Midbrain (tissue), 1 donor: ENCODE results near the gene SMG1.
"Not testable (repeated sequence)": the region's sequence is repeated elsewhere in the genome, so short reads cannot be mapped to it uniquely, and the experiment has no call there.

ENCODE experiments used
- DNase-seq: peaks from one replicate; lab custom pipeline; 2025; lab: John Stamatoyannopoulos, UW

The SMG1 gene

GRCh38 chr16:18925986-18926865 is at the start of gene SMG1:
Gene SMG1 (minus strand): TSS chr16:18926408. CDS start chr16:18926041, 367 bp downstream.
- DNase-seq, result peak; percentile 90

GRCh38 chr16:18975109-18975508 is 48.9 kb upstream of the SMG1 start:
- DNase-seq, result no peak

- DNase-seq, result no peak
These were observed 43.6 kb upstream of the SMG1 start for GRCh38 chr16:18969855-18970240.

DNA sequence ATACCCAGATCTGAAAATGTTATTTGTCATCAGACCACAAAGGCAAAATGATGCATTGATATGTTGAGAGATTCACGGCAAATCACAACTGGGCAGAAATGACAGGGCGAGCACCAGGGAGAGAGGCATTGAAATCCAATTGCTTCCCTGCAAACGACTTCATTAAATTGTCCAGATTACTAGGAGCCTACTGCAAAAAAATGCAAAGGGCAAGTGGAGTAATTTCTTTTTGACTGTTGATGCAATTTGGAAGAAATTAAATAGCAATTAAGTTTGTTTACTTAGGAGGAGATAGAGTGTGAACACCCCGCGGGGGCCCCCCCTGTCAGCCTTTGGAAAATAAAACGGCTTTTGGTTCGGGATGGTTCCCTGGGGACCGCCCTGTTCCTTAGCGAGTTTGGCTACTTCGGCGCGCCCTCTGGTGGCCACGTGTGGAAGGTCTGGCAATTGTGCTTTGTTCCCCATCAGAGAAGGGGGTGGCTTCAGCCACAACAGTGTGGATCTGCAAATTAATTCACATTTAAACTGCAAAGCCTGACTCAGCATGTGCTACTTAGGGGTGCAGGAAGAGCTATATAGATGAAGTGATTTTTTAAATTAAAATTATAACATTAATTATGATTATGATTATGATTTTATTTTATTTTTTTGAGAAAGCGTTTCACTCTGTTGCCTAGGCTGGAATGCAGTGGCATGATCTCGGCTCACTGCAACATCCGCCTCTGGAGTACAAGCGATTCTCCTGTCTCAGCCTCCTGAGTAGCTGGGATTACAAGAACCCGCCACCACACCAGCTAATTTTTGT is 43.0 kb upstream of the SMG1 start:
- DNase-seq, result peak; percentile 90

GRCh38 chr16:18966791-18967190 is 40.6 kb upstream of the SMG1 start:
- no peak for DNase-seq

DNA sequence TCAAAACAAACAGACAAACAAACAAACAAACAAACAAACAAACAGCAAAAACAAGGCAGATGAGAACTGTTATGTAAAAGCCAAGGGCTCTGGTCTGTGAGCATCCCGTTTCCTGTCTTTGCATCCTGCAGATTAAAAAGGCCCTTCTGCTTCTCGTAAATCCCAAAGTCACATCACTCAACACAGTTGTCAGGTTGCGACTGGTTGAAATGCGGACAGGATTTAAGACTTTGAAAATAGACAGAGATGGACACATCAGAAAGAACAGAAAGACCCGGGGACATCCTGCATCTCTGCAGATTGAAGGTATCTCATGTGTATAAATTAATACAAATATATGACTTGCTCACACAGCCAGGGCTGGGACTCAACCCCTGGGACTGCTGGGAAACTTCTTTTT is 39.3 kb upstream of the SMG1 start:
- DNase-seq, result no peak

DNA sequence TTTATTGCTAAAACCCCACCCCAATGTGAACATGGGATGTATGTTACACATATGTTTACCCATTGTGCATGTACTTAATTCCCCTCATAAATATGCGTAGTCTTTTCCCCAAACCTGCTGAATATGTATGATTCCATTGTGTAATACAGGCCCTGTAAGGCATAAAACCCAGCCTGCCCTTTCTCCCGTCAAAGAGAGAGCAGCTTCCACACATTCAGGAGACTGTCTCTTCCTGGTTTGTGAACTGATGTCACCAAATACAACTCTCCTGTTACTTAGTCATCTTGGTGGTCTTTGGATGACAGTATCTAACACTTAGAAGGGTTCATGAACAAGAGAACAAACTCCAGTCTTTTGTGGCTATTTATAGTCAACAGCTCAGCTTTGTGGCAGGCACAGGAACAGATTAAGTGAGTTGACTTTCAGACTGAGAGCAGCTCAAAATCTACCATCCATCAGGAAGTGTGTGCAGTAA is 32.9 kb upstream of the SMG1 start:
- DNase-seq, result no peak

DNA sequence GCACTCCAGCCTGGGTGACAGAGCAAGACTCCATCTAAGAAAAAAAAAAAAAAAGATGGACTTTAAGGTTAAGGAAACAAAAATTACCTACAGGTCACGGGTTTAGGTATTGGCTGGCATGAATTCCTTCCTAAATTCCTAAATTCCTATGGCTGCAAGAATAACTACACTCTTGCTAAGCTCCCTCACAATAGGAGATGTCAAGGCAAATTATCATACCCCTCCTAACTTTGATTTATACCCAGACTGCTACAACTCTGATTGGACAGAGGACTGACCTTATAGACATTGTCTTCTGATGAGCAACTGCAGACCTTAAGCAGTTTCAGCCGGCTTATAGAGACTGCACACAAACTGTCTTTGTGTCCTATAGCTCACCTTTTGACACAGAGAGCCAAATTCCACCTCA is 32.4 kb upstream of the SMG1 start:
- DNase-seq, result no peak

DNA sequence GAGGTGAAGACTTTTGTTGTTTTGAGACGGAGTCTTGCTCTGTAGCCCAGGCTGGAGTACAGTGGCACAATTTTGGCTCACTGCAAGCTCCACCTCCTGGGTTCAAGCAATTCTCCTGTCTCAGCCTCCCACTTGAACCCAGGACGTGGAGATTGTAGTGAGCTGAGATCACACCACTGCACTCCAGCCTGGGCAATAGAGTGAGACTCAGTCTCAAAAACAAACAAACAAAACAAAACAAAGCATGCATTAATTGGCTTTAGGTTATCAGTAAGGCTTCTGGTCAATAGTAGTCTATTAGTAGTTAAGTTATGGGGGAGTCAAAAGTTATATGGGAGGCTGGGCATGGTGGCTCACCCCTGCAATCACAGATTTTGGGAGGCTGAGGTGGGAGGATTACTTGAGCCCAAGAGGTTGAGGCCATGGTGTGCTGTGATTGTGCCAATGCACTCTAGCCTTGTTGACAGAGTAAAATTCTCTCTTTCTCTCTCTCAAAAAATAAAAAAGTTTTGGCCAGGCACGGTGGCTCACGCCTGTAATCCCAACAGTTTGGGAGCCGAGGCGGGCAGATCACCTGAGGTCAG is 30.5 kb upstream of the SMG1 start:
- not testable (repeated sequence) for DNase-seq

DNA sequence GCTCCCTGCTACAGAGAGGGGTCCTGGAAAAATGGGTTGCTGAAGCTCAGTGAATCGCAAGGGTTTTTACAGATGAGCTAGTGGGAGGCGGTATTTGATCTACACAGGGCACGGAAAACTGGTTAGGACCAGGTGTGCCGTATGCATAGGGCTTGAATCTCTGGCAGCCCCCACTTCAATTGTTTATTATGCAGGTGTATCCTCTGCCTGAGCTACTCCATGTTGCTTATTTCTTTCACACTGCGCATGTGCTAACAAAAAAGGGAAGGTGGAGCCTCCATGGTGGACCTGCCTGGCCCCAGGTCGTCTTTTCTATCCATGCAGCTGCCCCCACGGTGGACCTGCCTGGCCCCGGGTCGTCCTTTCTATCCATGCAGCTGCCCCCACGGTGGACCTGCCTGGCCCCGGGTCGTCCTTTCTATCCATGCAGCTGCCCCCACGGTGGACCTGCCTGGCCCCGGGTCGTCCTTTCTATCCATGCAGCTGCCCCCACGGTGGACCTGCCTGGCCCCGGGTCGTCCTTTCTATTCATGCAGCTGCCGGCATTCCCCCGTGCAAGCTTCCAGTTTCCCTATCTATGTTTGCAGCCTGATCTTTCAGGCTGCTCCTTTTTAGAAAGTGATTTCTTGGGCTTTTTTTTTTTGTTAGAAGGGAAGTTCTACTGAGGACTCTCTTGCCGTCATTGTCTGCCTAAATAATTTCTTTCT is 29.8 kb upstream of the SMG1 start:
- not testable (repeated sequence) for DNase-seq

DNA sequence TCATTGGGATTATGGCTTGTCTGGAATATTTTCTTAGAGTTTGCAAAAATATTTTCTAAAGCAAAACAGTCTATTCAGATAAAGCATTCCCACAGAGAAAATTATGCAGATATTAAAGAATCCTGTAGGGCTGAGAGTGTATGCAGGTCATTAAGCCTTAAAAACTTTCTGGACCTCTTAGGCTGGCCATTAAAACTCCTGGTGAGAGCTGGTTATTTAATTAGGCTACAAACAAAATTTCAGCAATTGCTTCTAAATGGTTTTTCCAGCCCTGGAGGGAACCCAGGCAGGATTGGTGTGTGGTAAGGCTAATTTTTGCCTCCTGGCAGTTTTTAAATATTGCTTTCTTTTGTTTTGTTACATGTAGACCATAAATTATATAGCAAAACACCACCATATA is 27.3 kb upstream of the SMG1 start:
- no peak for DNase-seq

DNA sequence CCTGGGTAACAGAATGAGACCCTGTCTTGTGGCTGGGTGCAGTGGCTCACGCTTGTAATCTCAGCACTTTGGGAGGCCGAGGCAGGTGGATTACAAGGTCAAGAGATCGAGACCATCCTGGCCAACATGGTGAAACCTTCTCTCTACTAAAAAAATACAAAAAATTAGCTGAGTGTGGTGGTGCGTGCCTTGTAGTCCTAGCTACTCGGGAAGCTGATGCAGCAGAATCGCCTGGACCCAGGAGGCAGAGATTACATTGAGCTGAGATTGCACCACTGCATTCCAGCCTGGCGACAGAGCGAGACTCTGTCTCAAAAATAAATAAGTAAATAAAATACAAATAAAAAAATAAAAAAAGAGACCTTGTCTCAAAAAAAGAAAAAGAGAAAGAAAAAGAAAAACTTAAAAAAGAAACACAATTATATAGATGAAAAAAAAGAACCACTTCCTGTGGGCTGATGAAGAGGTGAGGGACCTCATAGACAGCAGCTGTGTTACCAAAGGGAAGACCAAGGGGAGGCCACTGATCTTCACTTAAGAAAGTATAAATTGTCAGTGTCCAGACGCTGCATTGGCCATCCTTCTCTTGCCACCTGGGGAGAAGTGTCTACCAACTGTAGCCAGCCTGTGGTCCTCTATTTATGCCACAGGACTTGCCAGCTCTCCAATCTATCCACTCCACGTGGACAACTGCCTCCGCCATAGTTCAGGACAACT is 24.4 kb upstream of the SMG1 start:
- no peak for DNase-seq

GRCh38 chr16:18948372-18949020 is 22.3 kb upstream of the SMG1 start:
- DNase-seq, result no peak

DNA sequence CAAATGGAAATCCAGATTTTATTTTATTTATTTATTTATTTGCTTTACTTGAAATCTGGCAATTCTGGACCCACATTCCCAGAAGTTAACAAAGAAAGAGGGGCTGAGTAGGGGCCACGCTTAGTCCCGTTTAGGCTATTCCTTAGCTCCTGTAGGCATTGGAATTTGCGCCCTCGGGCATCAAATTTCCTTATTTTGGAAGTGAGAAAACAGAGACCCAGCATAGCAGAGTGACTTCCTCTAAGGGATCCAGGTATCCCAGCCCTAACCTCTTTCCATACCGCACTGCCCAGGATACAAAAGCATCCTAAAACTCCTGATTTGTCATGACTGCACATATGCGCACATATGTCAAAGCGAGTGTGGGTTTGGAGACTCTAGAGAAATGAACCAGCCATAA is 19.0 kb upstream of the SMG1 start:
- DNase-seq, result no peak

GRCh38 chr16:18943414-18943813 is 17.2 kb upstream of the SMG1 start:
- DNase-seq, result no peak

- DNase-seq, result no peak
These were observed 15.9 kb upstream of the SMG1 start for GRCh38 chr16:18942061-18942460.

DNA sequence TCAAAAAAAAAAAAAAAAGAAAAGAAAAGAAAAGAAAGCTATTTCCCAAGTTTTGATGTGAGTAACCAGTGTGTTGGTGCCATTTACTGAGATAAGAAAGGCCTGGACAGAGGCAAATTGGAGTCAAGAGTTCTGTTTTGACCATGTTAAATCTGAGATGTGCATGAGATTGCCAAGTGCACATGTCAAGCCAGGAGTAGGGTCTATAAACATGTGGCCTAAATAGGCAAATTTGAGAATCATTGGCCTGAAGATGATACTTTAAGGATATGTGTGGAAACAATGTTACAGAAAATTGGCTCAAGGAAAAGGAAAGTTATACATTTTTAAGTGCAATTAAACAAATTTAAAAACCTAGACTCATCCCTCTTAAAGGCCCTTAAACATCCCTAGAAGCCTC is 15.3 kb upstream of the SMG1 start:
- DNase-seq, result no peak

DNA sequence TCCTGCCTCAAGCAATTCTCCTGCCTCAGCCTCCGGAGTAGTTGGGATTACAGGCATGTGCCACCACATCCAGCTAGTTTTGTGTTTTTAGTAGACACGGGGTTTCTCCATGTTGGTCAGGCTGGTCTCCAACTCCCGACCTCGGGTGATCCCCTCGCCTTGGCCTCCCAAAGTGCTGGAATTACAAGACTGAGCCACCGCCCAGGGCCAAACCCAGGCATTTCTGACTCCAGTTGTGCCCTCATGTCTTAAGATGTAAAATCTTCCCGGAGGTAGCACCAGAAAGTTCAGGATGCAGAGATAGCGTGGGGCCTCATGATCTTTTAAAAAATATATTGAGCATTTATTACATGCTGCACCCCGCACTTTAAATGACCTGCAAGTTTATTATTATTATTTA is 12.8 kb upstream of the SMG1 start:
- no peak for DNase-seq

DNA sequence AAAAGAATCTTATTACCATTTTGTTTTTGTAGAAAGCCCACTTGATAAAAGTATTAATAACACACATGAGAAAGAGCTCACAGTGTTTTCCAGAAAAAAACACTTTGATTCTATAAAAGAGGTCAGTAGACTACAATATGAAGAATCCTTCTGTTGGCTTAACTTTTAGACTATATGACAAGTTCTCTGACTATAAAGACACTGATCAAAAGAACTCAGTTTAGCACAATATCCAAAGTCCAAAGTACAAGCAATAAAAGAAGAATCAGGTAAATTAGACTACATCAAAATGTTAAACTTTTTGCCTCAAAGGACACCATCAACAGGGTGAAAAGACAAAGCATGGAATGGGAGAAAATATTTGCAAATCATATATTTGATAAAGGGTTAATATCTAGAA is 11.2 kb upstream of the SMG1 start:
- DNase-seq, result no peak

DNA sequence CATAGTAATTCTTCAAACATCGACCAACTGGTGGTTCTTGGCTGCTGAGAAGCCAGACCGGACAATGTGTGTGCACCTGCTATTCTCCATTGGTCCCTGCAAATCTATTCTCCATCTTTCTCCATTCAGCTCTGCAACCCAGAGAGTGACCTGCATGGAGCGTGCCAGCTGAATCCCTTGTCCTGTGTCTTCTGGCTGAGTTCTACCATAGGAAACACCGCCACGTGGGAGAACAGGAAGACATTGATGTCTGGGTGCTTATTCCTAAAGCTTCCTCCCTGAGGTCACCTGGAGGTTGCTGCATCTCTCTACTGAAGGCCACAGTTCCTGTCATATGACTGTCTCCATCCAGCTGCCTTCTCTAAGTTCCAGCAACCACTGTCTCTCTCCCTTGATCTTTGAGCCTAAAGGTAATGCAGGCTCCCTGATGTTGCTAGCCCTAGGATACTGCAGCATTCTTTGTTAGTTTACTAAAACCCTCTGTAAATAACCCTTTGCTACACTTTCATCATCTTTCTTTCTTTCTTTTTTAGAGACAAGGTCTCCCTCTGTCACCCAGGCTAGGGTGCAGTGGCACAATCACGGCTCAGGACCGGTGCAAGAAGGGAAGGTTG is 10.6 kb upstream of the SMG1 start:
- DNase-seq, result no peak
